Caco-2 (cell line): ENCODE results near the gene CNTN6. TPM values are rescaled to one million over a fixed set of nuclear protein-coding genes. Genes with fewer than 3 reads are reported as not detected.

Experiments used
- BruUV-seq: library from RNA; stranded (reverse); fragments of 400-500 nt; replicated peaks from 2 replicates; lab custom pipeline; 2021; lab: Mats Ljungman, UMichigan
- CTCF ChIA-PET: fragments of 300-600 bp; sonication (Branson Sonifier 250); formaldehyde crosslinking; loops from one replicate; lab custom pipeline; 2022; ENCODE audit warnings: antibody characterized with exemption; lab: Charles Lee
- POLR2A ChIA-PET: fragments of 300-600 bp; sonication (Branson Sonifier 250); formaldehyde crosslinking; loops from one replicate; lab custom pipeline; 2022; ENCODE audit warnings: antibody characterized with exemption; lab: Charles Lee
- DNase-seq, 2 experiments: peaks; one replicate each; pipeline versions ENCODE4 v3.0.0 to v3.0.0-alpha.2; 2020 to 2022
- H3K27me3 ChIP-seq: replicated peaks from 2 replicates; pipeline ENCODE4 v1.6.0; 2011; ENCODE audit warnings: low read length; ENCODE audit not compliant: control insufficient read depth, insufficient read depth
- H3K36me3 ChIP-seq: 2 replicates; pipeline ENCODE4 v1.5.1; 2011; ENCODE audit warnings: low read length; ENCODE audit not compliant: control insufficient read depth, insufficient read depth
- H3K4me1 ChIP-seq: fragments of 250-450 bp; sonication (Bioruptor Pico); 2 replicates; pipeline ENCODE4 v1.5.1; 2020; ENCODE audit warnings: mild to moderate bottlenecking
- H3K4me3 ChIP-seq: 2 replicates; pipeline ENCODE4 v1.5.1; 2011; ENCODE audit warnings: low read depth, mild to moderate bottlenecking, control low read depth, low read length
- H3K9me3 ChIP-seq: fragments of 250-450 bp; sonication (Bioruptor Pico); 2 replicates; pipeline ENCODE4 v1.5.1; 2020; ENCODE audit warnings: mild to moderate bottlenecking, moderate library complexity
- H3K27ac Mint-ChIP-seq: one replicate; pipeline ENCODE4 v1.8.0; 2022; ENCODE audit warnings: mixed read lengths; ENCODE audit not compliant: unreplicated experiment
- H3K27me3 Mint-ChIP-seq: one replicate; pipeline ENCODE4 v1.8.0; 2022; ENCODE audit warnings: mixed read lengths; ENCODE audit not compliant: insufficient read depth, unreplicated experiment
- H3K36me3 Mint-ChIP-seq: one replicate; pipeline ENCODE4 v1.8.0; 2022; ENCODE audit warnings: mild to moderate bottlenecking, mixed read lengths; ENCODE audit not compliant: insufficient read depth, unreplicated experiment
- H3K4me1 Mint-ChIP-seq: one replicate; pipeline ENCODE4 v1.8.0; 2022; ENCODE audit warnings: low read depth, mixed read lengths; ENCODE audit not compliant: unreplicated experiment
- H3K4me3 Mint-ChIP-seq: one replicate; pipeline ENCODE4 v1.8.0; 2022; ENCODE audit warnings: mild to moderate bottlenecking, moderate library complexity, mixed read lengths; ENCODE audit not compliant: unreplicated experiment
- H3K9me3 Mint-ChIP-seq: one replicate; pipeline ENCODE4 v1.8.0; 2022; ENCODE audit warnings: mixed read lengths; ENCODE audit not compliant: unreplicated experiment
- intact Hi-C: fragments of 100-400 bp; cut with micrococcal nuclease; formaldehyde crosslinking; loops from one replicate; pipeline ENCODE4 v1.10.0; 2022; ENCODE audit not compliant: unreplicated experiment
- total RNA-seq: library from RNA; stranded (reverse); gene quantifications from 2 replicates; pipeline ENCODE4 v1.2.3, GENCODE V29; 2022
- TF ChIP-seq, protein P1 (sequence below), 2 experiments: fragments of 200-600 bp in 1 of 2; IDR thresholded peaks; 1 replicate in 1 of 2; 2 replicates in 1 of 2; pipeline versions ENCODE4 v1.5.1 to v1.8.0; 2011 to 2022; ENCODE audit warnings: antibody characterized with exemption in 1 of 2, control low read depth in 1 of 2, inconsistent platforms in 1 of 2, low read depth in 1 of 2, low read length in 1 of 2, mild to moderate bottlenecking in 1 of 2, moderate library complexity in 1 of 2; ENCODE audit not compliant: insufficient read depth in 1 of 2, severe bottlenecking in 1 of 2, unreplicated experiment in 1 of 2

CNTN6 gene
- total RNA-seq, 1 experiment from 2014 or later, result not detected

DNA sequence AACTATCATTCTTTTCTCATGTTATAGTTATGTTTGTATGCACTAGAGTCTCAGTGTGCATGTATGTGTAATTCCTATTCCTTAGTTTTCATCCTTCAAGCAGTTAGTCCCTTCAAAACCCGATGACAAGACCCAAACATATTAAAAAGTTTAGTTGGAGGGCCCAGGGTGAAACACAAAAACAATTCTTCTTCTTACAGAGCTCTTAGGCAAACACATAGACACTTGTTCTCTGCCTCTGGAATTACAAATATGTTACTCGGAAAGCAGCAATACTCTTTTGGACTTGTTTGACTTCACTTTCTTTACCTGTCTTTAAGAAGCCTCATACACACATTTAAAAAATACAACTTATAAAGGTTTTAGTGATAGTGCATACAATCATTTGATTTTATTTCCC is 763 bp upstream of the CNTN6 start:
- H3K36me3 Mint-ChIP-seq, result no peaks in the 10 kb centered on the region
- Histone ChIP-seq H3K4me3 (no peak overlapping the region), H3K4me1 (no peaks in the 10 kb centered on the region), H3K27me3 (no peaks in the 10 kb centered on the region), H3K36me3 (no peaks in the 10 kb centered on the region), H3K9me3 (no peaks in the 10 kb centered on the region)
- ChIA-PET POLR2A (no interaction called here), CTCF (no interaction called here)
- TF ChIP-seq, protein P1, sequence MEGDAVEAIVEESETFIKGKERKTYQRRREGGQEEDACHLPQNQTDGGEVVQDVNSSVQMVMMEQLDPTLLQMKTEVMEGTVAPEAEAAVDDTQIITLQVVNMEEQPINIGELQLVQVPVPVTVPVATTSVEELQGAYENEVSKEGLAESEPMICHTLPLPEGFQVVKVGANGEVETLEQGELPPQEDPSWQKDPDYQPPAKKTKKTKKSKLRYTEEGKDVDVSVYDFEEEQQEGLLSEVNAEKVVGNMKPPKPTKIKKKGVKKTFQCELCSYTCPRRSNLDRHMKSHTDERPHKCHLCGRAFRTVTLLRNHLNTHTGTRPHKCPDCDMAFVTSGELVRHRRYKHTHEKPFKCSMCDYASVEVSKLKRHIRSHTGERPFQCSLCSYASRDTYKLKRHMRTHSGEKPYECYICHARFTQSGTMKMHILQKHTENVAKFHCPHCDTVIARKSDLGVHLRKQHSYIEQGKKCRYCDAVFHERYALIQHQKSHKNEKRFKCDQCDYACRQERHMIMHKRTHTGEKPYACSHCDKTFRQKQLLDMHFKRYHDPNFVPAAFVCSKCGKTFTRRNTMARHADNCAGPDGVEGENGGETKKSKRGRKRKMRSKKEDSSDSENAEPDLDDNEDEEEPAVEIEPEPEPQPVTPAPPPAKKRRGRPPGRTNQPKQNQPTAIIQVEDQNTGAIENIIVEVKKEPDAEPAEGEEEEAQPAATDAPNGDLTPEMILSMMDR (IDR thresholded peaks at IDR 0.05; ENCODE audit: insufficient read depth in 1 of 2, low read depth in 1 of 2, low read length in 1 of 2, severe bottlenecking in 1 of 2, unreplicated experiment in 1 of 2), result no peak
- BruUV-seq, result no TSS peak
- peaks cover 15% of the 10 kb centered on the region for H3K27me3 Mint-ChIP-seq
- H3K27ac Mint-ChIP-seq, result no peak overlapping the region
- no peaks in the 10 kb centered on the region for H3K9me3 Mint-ChIP-seq
- H3K4me1 Mint-ChIP-seq, result no peaks in the 10 kb centered on the region
- intact Hi-C loops, result no loop called here
- no peak for DNase-seq
- no peak overlapping the region for H3K4me3 Mint-ChIP-seq

DNA sequence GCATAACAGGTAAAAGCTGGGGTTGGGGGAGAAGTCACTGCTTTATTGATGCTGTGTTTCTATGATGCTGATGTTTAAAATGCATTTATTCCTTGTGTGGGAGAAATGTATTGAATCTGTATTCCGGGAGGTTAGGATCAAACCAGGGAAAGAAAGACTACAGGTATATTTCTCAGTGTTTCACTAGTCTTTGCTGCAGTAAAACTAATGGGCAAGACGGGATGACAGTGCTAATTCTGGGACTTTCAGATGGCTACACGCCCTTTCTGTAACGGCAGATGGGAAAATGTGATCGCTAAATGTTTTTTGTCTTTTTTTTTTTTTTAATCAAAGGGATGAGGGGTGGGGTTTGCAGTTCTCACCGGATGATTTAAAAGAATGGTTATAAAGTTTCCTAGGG is 393 bp downstream of the CNTN6 start:
- TF ChIP-seq, protein P1 (IDR thresholded peaks at IDR 0.05; ENCODE audit: insufficient read depth in 1 of 2, low read depth in 1 of 2, low read length in 1 of 2, severe bottlenecking in 1 of 2, unreplicated experiment in 1 of 2), result no peak
- H3K27me3 Mint-ChIP-seq, result peaks cover 15% of the 10 kb centered on the region
- BruUV-seq, result no TSS peak
- intact Hi-C loops, result no loop called here
- no peaks in the 10 kb centered on the region for H3K36me3 Mint-ChIP-seq
- Histone ChIP-seq H3K9me3 (no peaks in the 10 kb centered on the region), H3K36me3 (no peaks in the 10 kb centered on the region), H3K4me3 (no peak overlapping the region), H3K4me1 (no peaks in the 10 kb centered on the region), H3K27me3 (no peaks in the 10 kb centered on the region)
- H3K27ac Mint-ChIP-seq, result no peak overlapping the region
- ChIA-PET POLR2A (no interaction called here), CTCF (no interaction called here)
- no peak overlapping the region for H3K4me3 Mint-ChIP-seq
- no peaks in the 10 kb centered on the region for H3K4me1 Mint-ChIP-seq
- DNase-seq, result no peak
- no peaks in the 10 kb centered on the region for H3K9me3 Mint-ChIP-seq

DNA sequence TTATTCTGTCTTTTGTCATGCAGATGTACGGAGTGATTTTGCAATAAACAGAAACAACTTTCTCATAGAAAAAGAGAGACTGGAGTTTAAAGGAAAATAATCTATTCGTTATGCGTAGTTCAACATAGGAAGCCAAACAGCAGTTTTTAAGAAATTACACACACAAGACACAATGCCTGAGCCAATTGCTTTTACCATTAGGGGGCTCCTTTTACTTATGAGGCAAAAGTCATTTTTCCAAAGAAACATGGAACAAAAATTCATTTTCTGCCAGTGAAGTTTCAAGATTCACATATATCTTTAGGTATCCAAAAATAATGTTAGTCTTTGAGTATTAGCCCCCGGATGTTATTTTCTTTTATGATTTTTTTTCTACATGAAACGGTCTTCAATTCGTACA is 10.7 kb downstream of the CNTN6 start:
- Histone ChIP-seq H3K4me3 (no peak overlapping the region), H3K9me3 (no peaks in the 10 kb centered on the region), H3K36me3 (no peaks in the 10 kb centered on the region), H3K4me1 (no peaks in the 10 kb centered on the region), H3K27me3 (no peaks in the 10 kb centered on the region)
- TF ChIP-seq, protein P1 (IDR thresholded peaks at IDR 0.05; ENCODE audit: insufficient read depth in 1 of 2, low read depth in 1 of 2, low read length in 1 of 2, severe bottlenecking in 1 of 2, unreplicated experiment in 1 of 2), result no peak
- CTCF ChIA-PET, result no interaction called here
- no peaks in the 10 kb centered on the region for H3K9me3 Mint-ChIP-seq
- DNase-seq, result no peak
- H3K27me3 Mint-ChIP-seq, result no peaks in the 10 kb centered on the region
- POLR2A ChIA-PET, result no interaction called here
- no peaks in the 10 kb centered on the region for H3K36me3 Mint-ChIP-seq
- intact Hi-C loops, result no loop called here
- H3K4me3 Mint-ChIP-seq, result no peak overlapping the region
- H3K4me1 Mint-ChIP-seq, result no peaks in the 10 kb centered on the region
- BruUV-seq, result no TSS peak
- H3K27ac Mint-ChIP-seq, result no peak overlapping the region
